ENCODE data around the gene MANF.

MANF gene

DNA sequence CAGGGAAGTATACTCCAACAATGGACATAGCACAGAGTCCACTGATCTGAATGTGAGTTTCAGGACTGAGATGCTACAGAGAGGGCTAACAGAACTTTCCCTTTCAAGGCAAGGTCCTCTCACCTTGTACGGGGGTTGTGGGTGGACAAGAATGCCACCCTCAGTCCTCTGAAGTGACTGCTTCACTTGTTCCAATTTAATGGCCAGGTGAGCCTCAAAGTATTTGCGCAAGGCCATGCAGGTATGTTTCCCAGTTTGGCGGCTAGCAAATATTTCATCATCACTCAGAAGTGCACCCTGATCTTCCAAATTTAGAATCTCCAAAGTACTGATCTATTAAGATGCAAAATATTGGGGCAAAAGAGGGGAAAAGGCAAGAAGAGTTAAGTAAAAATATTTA, 44.0 kb downstream of the MANF start:
- no peaks in the 10 kb centered on the region for H3K36me3 ChIP-seq (ENCODE audit: control insufficient read depth, insufficient read depth, low read length)
- no peak overlapping the region for H3K18ac ChIP-seq (ENCODE audit: low read length)
- H3K27me3 ChIP-seq (ENCODE audit: insufficient read depth, low read length, poor library complexity): no peaks in the 10 kb centered on the region
- no peak overlapping the region for H3K4me3 ChIP-seq (ENCODE audit: low read length)
- H3K9ac ChIP-seq (ENCODE audit: low read length): no peak overlapping the region
- no peak overlapping the region for H2BK15ac ChIP-seq (replicated peaks; ENCODE audit: low read depth)
- H3K23ac ChIP-seq (ENCODE audit: low read length): no peak overlapping the region
- no peak for DNase-seq
- no peak overlapping the region for H3K56ac ChIP-seq (ENCODE audit: low read length)
- H3K79me1 ChIP-seq (ENCODE audit: low read length): no peaks in the 10 kb centered on the region
- no peak overlapping the region for H4K5ac ChIP-seq (ENCODE audit: low read length)
- no peak overlapping the region for H3K27ac ChIP-seq (ENCODE audit: low read depth, low read length)
- H2BK120ac ChIP-seq (ENCODE audit: low read depth, low read length): no peak overlapping the region
- no peak overlapping the region for H2AK5ac ChIP-seq (ENCODE audit: low read length)
- no peaks in the 10 kb centered on the region for H3K4me1 ChIP-seq (ENCODE audit: control insufficient read depth, low read depth, low read length)
- no peak overlapping the region for H3K4me2 ChIP-seq (ENCODE audit: low read length)
- no peak overlapping the region for H2BK5ac ChIP-seq (ENCODE audit: low read length)
- H3K4ac ChIP-seq (ENCODE audit: low read depth, low read length): no peak overlapping the region
- H3K79me2 ChIP-seq (ENCODE audit: control insufficient read depth, insufficient read depth, low read length): no peaks in the 10 kb centered on the region
- H4K8ac ChIP-seq (ENCODE audit: low read depth, low read length): no peak overlapping the region
- whole genome bisulfite sequencing (ENCODE audit: extremely low coverage, insufficient coverage, low lambda C conversion rate): no CpG with 5 or more reads among the region's 3 CpGs

DNA sequence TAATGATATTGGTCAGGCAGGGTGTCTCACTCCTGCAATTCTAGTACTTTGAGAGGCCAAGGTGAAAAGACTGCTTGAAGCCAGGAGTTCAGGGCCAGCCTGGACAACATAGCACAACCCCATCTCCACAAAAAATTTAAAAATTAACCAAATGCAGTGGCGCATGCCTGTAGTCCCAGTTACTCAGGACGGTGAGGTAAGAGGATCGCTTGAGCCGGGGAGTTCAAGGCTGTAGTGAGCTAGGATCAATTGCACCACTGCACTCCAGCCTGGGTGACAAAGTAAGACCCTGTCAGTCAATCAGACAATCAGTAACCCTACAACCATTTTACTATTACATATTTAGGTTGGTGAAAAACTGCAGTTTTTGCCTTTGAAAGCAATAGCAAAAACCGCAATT, 49.0 kb downstream of the MANF start:
- Histone ChIP-seq H3K4me1 (ENCODE audit: control insufficient read depth, low read depth, low read length) (no peaks in the 10 kb centered on the region), H2AK5ac (ENCODE audit: low read length) (no peak overlapping the region), H3K23ac (ENCODE audit: low read length) (no peak overlapping the region), H3K27me3 (ENCODE audit: insufficient read depth, low read length, poor library complexity) (no peaks in the 10 kb centered on the region), H3K79me1 (ENCODE audit: low read length) (no peaks in the 10 kb centered on the region), H2BK120ac (ENCODE audit: low read depth, low read length) (no peak overlapping the region), H3K27ac (ENCODE audit: low read depth, low read length) (no peak overlapping the region), H4K5ac (ENCODE audit: low read length) (no peak overlapping the region), H3K4me3 (ENCODE audit: low read length) (no peak overlapping the region), H3K18ac (ENCODE audit: low read length) (no peak overlapping the region), H2BK15ac (replicated peaks; ENCODE audit: low read depth) (no peak overlapping the region), H3K36me3 (ENCODE audit: control insufficient read depth, insufficient read depth, low read length) (no peaks in the 10 kb centered on the region), H2BK5ac (ENCODE audit: low read length) (no peak overlapping the region), H3K79me2 (ENCODE audit: control insufficient read depth, insufficient read depth, low read length) (no peaks in the 10 kb centered on the region), H4K8ac (ENCODE audit: low read depth, low read length) (no peak overlapping the region), H3K4me2 (ENCODE audit: low read length) (no peak overlapping the region), H3K9ac (ENCODE audit: low read length) (no peak overlapping the region), H3K4ac (ENCODE audit: low read depth, low read length) (no peak overlapping the region), H3K56ac (ENCODE audit: low read length) (no peak overlapping the region)
- no peak for DNase-seq
- WGBS (ENCODE audit: extremely low coverage, insufficient coverage, low lambda C conversion rate): no CpG with 5 or more reads among the region's 5 CpGs

DNA sequence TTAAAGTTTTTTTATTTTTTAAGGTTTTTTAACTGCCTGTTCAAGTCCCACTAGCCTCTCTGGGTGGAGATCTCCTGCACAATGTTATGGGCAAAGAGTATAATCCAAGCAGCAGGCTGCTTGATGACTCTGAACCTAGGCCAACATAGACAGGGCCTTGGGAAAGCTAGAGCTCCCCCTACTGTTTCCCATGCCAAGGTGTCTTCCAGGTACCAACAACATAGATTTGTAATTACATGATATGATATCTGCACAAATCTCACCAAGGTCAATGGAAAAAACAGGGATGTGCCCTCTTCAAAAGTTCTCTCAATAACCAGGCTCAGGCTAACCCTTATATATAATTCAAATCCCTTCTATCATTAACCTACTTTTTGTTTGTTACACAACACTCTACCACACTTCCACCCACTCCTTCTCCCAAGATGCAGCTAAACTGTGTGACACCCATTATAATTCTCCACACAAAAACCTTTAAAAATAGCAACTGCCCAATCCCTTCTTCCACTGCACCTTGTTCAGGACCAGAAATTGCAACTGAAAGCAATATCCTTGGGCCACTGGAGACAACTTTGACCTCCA, 49.7 kb downstream of the MANF start:
- H3K4me2 ChIP-seq (ENCODE audit: low read length): no peak overlapping the region
- no peak overlapping the region for H2BK120ac ChIP-seq (ENCODE audit: low read depth, low read length)
- H3K9ac ChIP-seq (ENCODE audit: low read length): no peak overlapping the region
- no peaks in the 10 kb centered on the region for H3K79me2 ChIP-seq (ENCODE audit: control insufficient read depth, insufficient read depth, low read length)
- no peak overlapping the region for H2AK5ac ChIP-seq (ENCODE audit: low read length)
- peak; percentile 71 for DNase-seq
- H2BK5ac ChIP-seq (ENCODE audit: low read length): no peak overlapping the region
- no peaks in the 10 kb centered on the region for H3K79me1 ChIP-seq (ENCODE audit: low read length)
- H3K4me3 ChIP-seq (ENCODE audit: low read length): no peak overlapping the region
- no peak overlapping the region for H3K56ac ChIP-seq (ENCODE audit: low read length)
- H3K27me3 ChIP-seq (ENCODE audit: insufficient read depth, low read length, poor library complexity): no peaks in the 10 kb centered on the region
- H4K5ac ChIP-seq (ENCODE audit: low read length): no peak overlapping the region
- no peak overlapping the region for H3K27ac ChIP-seq (ENCODE audit: low read depth, low read length)
- H3K4ac ChIP-seq (ENCODE audit: low read depth, low read length): no peak overlapping the region
- no peak overlapping the region for H3K18ac ChIP-seq (ENCODE audit: low read length)
- H3K36me3 ChIP-seq (ENCODE audit: control insufficient read depth, insufficient read depth, low read length): no peaks in the 10 kb centered on the region
- no peak overlapping the region for H3K23ac ChIP-seq (ENCODE audit: low read length)
- H4K8ac ChIP-seq (ENCODE audit: low read depth, low read length): no peak overlapping the region
- H2BK15ac ChIP-seq (replicated peaks; ENCODE audit: low read depth): no peak overlapping the region
- H3K4me1 ChIP-seq (ENCODE audit: control insufficient read depth, low read depth, low read length): no peaks in the 10 kb centered on the region

DNA sequence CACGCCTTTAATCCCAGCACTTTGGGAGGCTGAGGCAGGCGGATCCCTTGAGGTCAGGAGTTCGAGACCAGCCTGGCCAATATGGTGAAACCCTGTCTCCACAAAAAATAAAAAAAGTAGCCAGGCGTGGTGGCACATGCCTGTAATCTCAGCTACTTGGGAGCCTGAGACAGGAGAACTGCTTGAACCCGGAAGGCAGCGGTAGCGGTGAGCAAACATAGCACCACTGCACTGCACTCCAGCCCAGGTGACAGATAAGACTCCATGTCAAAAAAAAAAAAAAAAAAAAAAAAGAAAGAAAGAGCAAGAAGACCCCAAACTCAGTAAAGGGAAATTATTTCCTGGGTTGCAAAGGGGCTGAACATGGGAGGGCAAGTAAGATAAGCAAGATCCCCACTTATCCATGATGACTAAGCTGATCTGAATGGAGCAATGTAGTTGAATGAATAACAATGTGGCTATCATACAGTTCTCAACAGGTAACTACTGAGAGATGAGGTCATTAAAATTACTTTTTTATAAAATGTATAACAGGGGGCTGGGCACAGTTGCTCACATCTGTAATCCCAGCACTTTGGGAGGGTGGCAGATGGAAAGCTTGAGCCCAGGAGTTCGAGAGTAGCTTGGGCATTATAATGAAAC, 52.0 kb downstream of the MANF start:
- Histone ChIP-seq H3K18ac (ENCODE audit: low read length) (no peak overlapping the region), H3K4me2 (ENCODE audit: low read length) (no peak overlapping the region), H3K36me3 (ENCODE audit: control insufficient read depth, insufficient read depth, low read length) (no peaks in the 10 kb centered on the region)

More for the DNA sequence above, 52.0 kb downstream of the MANF start:
- H3K4ac ChIP-seq (ENCODE audit: low read depth, low read length): no peak overlapping the region
- no peak overlapping the region for H2BK120ac ChIP-seq (ENCODE audit: low read depth, low read length)
- peak; percentile 8 for DNase-seq
- H3K79me2 ChIP-seq (ENCODE audit: control insufficient read depth, insufficient read depth, low read length): no peaks in the 10 kb centered on the region
- no peaks in the 10 kb centered on the region for H3K27me3 ChIP-seq (ENCODE audit: insufficient read depth, low read length, poor library complexity)
- no peak overlapping the region for H4K5ac ChIP-seq (ENCODE audit: low read length)
- no peak overlapping the region for H4K8ac ChIP-seq (ENCODE audit: low read depth, low read length)
- WGBS (ENCODE audit: extremely low coverage, insufficient coverage, low lambda C conversion rate): no CpG with 5 or more reads among the region's 8 CpGs
- H3K27ac ChIP-seq (ENCODE audit: low read depth, low read length): no peak overlapping the region
- no peak overlapping the region for H2AK5ac ChIP-seq (ENCODE audit: low read length)
- no peak overlapping the region for H2BK5ac ChIP-seq (ENCODE audit: low read length)
- H3K56ac ChIP-seq (ENCODE audit: low read length): no peak overlapping the region
- no peak overlapping the region for H3K23ac ChIP-seq (ENCODE audit: low read length)
- H3K79me1 ChIP-seq (ENCODE audit: low read length): no peaks in the 10 kb centered on the region
- H2BK15ac ChIP-seq (replicated peaks; ENCODE audit: low read depth): no peak overlapping the region
- no peak overlapping the region for H3K4me3 ChIP-seq (ENCODE audit: low read length)
- H3K9ac ChIP-seq (ENCODE audit: low read length): no peak overlapping the region
- H3K4me1 ChIP-seq (ENCODE audit: control insufficient read depth, low read depth, low read length): no peaks in the 10 kb centered on the region
